Fibroblast of lung (primary cell): ENCODE measurements around the gene CYP2A6.
"Not testable (repeated sequence)": the region's sequence is repeated elsewhere in the genome, so short reads cannot be mapped to it uniquely, and the experiment has no call there.

Experiments
- EZH2 ChIP-seq: IDR thresholded peaks from 2 replicates; pipeline ENCODE4 v1.5.1; 2012; ENCODE audit warnings: low read length, control low read depth, mild to moderate bottlenecking; ENCODE audit errors: missing control alignments
- TF ChIP-seq, protein P1 (sequence below), 2 donors: IDR thresholded peaks in 1 of 2; conservative IDR thresholded peaks in 1 of 2; 1 replicate in 1 of 2; 2 replicates in 1 of 2; pipeline ENCODE4 v1.5.1; 2011 to 2012; ENCODE audit warnings: low read length in 2 of 2, control low read depth in 1 of 2, inconsistent platforms in 1 of 2, low read depth in 1 of 2, mild to moderate bottlenecking in 1 of 2

DNA sequence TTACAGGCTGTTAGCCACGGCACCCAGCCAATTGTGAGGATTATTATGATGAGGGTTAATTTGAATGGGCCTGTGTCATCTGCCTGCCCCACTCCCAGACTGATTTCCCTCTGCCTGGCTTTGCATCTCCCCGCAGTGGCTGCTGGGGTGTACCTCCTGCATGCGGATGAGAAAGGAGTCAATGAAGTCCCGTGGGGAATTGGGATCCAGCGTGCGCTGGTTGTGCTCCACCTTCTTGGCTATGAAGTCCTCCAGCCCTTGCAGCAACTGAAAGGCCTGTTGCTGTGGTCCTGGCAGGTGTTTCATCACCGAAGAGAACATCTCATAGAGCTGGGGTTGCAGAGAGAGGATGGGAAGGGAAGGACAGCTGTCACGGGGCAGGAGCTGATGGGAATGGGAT is 3.5 kb downstream of the CYP2A6 start:
- TF ChIP-seq, protein P1, sequence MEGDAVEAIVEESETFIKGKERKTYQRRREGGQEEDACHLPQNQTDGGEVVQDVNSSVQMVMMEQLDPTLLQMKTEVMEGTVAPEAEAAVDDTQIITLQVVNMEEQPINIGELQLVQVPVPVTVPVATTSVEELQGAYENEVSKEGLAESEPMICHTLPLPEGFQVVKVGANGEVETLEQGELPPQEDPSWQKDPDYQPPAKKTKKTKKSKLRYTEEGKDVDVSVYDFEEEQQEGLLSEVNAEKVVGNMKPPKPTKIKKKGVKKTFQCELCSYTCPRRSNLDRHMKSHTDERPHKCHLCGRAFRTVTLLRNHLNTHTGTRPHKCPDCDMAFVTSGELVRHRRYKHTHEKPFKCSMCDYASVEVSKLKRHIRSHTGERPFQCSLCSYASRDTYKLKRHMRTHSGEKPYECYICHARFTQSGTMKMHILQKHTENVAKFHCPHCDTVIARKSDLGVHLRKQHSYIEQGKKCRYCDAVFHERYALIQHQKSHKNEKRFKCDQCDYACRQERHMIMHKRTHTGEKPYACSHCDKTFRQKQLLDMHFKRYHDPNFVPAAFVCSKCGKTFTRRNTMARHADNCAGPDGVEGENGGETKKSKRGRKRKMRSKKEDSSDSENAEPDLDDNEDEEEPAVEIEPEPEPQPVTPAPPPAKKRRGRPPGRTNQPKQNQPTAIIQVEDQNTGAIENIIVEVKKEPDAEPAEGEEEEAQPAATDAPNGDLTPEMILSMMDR (conservative IDR thresholded peaks at IDR 0.05 in 1 of 2, IDR thresholded peaks at IDR 0.05 in 1 of 2; ENCODE audit: low read depth in 1 of 2, low read length in 2 of 2): not testable (repeated sequence)
- not testable (repeated sequence) for TF ChIP-seq EZH2
